NCI-H2171 treated with DMSO at 0.1 percent for 48 hours (cell line): ENCODE data around the gene MKLN1.
"Not testable (repeated sequence)": the region's sequence is repeated elsewhere in the genome, so short reads cannot be mapped to it uniquely, and the experiment has no call there.

Source experiments
- DNase-seq: peaks from one replicate; lab custom pipeline; 2025; lab: John Stamatoyannopoulos, UW

Gene MKLN1

GRCh38 chr7:131501930-131502685 lies 174.4 kb downstream of the MKLN1 start:
- DNase-seq, result peak; percentile 49

GRCh38 chr7:131502810-131503508 lies 175.3 kb downstream of the MKLN1 start:
- peak; percentile 37 for DNase-seq

- DNase-seq, result no peak
These were observed 176.0 kb downstream of the MKLN1 start for GRCh38 chr7:131503639-131504038.

- no peak for DNase-seq
These were observed 176.7 kb downstream of the MKLN1 start for GRCh38 chr7:131504157-131504899.

- not testable (repeated sequence) for DNase-seq
These were observed 177.5 kb downstream of the MKLN1 start for GRCh38 chr7:131505037-131505620.

- no peak for DNase-seq
These were observed 178.2 kb downstream of the MKLN1 start for GRCh38 chr7:131505636-131506557.

GRCh38 chr7:131506597-131506996 lies 178.9 kb downstream of the MKLN1 start:
- no peak for DNase-seq

- peak; percentile 64 for DNase-seq
These were observed 180.1 kb downstream of the MKLN1 start for GRCh38 chr7:131507592-131508331.

GRCh38 chr7:131508754-131509486 lies 181.2 kb downstream of the MKLN1 start:
- no peak for DNase-seq

- DNase-seq, result no peak
These were observed 182.1 kb downstream of the MKLN1 start for GRCh38 chr7:131509781-131510180.

GRCh38 chr7:131511071-131511470 lies 183.4 kb downstream of the MKLN1 start:
- DNase-seq, result no peak

GRCh38 chr7:131511774-131512535 lies 184.3 kb downstream of the MKLN1 start:
- no peak for DNase-seq

- peak; percentile 85 for DNase-seq
These were observed 185.8 kb downstream of the MKLN1 start for GRCh38 chr7:131513245-131514061.

GRCh38 chr7:131515471-131515870 lies 187.8 kb downstream of the MKLN1 start:
- DNase-seq, result not testable (repeated sequence)

- no peak for DNase-seq
These were observed 189.7 kb downstream of the MKLN1 start for GRCh38 chr7:131517218-131517923.

- no peak for DNase-seq
These were observed 190.9 kb downstream of the MKLN1 start for GRCh38 chr7:131518626-131519025.

- DNase-seq, result peak; percentile 33
These were observed 194.0 kb downstream of the MKLN1 start for GRCh38 chr7:131521651-131522163.
